Bronchial epithelial cell (primary cell): ENCODE measurements around the gene LRRTM2. TPM values are rescaled to one million over a fixed set of nuclear protein-coding genes. Genes with fewer than 3 reads are reported as not detected.

ENCODE experiments used
- DNase-seq: peaks from one replicate; pipeline ENCODE4 v3.0.0-alpha.2; 2010; ENCODE audit warnings: low read depth
- FAIRE-seq: peaks from 2 replicates; lab custom pipeline; 2011; peaks lifted over from hg19 to GRCh38; lab: Jason Lieb, UNC
- H3K27me3 ChIP-seq: 2 replicates; pipeline ENCODE4 v1.5.1; 2011; ENCODE audit warnings: low read length; ENCODE audit not compliant: control insufficient read depth, insufficient read depth
- H3K36me3 ChIP-seq: 2 replicates; pipeline ENCODE4 v1.5.1; 2011; ENCODE audit warnings: low read length; ENCODE audit not compliant: control insufficient read depth, insufficient read depth
- H3K4me3 ChIP-seq: 2 replicates; pipeline ENCODE4 v1.5.1; 2011; ENCODE audit warnings: mild to moderate bottlenecking, low read depth, low read length, control low read depth
- total RNA-seq: library from RNA; depleted of rRNA; stranded (reverse); fragments of >200 nt; gene quantifications from 2 replicates; pipeline ENCODE4 v1.2.1, GENCODE V29; 2014
- TF ChIP-seq, protein P1 (sequence below): IDR thresholded peaks from 2 replicates; pipeline ENCODE4 v1.5.1; 2011; ENCODE audit warnings: mild to moderate bottlenecking, moderate library complexity, low read length, control low read depth, inconsistent platforms; ENCODE audit not compliant: insufficient read depth, severe bottlenecking

Gene LRRTM2
- total RNA-seq, 1 donor from 2014 or later: not detected

DNA sequence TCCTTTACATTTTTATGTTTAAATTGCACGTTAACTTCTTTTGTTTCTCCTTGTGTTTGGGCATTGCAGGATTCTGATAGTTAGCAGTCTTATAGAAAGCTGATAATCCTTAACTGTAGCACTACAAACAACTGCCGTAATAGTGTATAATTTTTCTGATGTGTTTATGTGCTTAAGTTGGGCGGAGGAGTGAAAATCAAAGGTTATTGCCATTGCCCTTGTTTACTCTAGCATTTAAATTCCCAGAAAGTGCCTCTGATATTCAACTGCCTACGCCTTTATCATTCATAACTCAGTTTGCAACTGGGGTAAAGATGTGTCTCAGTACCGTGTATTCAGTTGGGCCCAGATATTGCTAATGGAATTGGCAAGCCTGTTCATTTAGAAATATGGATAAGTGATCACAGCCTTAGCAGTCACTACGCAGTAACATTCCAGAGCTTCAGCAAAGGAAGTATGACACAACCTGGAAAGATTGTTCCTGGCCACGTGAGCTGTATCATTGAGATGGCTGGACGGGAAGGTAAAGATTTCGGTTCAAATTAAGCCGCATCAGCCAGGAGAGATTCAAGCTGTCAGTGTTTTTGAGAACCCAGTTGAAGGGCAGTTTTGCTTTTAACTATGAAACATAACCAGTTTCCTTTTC lies 28.1 kb upstream of the LRRTM2 start:
- DNase-seq: peak; percentile 55
- H3K27me3 ChIP-seq: no peaks in the 10 kb centered on the region
- H3K36me3 ChIP-seq: peaks cover 12% of the 10 kb centered on the region
- no peak for FAIRE-seq
- no peak overlapping the region for H3K4me3 ChIP-seq
- TF ChIP-seq, protein P1, sequence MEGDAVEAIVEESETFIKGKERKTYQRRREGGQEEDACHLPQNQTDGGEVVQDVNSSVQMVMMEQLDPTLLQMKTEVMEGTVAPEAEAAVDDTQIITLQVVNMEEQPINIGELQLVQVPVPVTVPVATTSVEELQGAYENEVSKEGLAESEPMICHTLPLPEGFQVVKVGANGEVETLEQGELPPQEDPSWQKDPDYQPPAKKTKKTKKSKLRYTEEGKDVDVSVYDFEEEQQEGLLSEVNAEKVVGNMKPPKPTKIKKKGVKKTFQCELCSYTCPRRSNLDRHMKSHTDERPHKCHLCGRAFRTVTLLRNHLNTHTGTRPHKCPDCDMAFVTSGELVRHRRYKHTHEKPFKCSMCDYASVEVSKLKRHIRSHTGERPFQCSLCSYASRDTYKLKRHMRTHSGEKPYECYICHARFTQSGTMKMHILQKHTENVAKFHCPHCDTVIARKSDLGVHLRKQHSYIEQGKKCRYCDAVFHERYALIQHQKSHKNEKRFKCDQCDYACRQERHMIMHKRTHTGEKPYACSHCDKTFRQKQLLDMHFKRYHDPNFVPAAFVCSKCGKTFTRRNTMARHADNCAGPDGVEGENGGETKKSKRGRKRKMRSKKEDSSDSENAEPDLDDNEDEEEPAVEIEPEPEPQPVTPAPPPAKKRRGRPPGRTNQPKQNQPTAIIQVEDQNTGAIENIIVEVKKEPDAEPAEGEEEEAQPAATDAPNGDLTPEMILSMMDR: no peak

- Histone ChIP-seq H3K4me3 (no peak overlapping the region), H3K36me3 (peaks cover 14% of the 10 kb centered on the region), H3K27me3 (no peaks in the 10 kb centered on the region)
- TF ChIP-seq, protein P1: no peak
- FAIRE-seq (no peak), DNase-seq (no peak)
Observed at GRCh38 chr5:138901716-138902115, 26.6 kb upstream of the LRRTM2 start.

DNA sequence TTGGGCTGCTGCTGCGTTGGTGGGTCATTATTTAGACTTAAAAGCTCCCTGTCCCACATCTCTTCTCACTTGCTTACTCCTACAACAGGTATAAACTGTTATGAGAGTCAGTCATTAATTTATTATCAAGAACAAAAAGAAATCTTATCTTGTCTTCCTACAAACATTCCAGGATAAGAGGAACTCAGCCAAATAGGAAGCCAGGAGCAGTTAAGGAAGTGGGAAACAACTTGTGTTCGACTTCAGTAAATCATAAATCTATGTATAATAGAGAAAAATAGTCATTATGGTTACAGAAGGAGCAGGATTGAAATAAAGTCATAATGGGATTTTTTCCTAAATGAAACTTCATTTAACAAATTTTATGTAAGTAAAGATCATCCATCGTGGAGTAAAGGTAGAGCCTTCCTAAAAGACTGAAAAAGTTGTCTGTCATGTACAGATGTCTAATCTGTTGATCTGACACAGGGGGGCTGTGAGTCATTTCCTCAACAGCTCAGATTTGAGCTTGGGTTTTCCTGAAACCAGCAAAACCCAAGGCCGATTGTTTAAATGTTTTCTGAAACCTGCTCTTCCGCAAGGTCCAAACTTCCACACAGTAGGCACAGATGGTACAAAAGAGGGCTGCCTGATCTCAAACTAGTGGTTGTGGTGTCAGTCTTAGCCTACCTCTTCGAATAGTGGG lies 25.3 kb upstream of the LRRTM2 start:
- FAIRE-seq (no peak), DNase-seq (peak; percentile 62)
- Histone ChIP-seq H3K36me3 (peaks cover 11% of the 10 kb centered on the region), H3K27me3 (no peaks in the 10 kb centered on the region), H3K4me3 (no peak overlapping the region)
- TF ChIP-seq, protein P1: no peak

DNA sequence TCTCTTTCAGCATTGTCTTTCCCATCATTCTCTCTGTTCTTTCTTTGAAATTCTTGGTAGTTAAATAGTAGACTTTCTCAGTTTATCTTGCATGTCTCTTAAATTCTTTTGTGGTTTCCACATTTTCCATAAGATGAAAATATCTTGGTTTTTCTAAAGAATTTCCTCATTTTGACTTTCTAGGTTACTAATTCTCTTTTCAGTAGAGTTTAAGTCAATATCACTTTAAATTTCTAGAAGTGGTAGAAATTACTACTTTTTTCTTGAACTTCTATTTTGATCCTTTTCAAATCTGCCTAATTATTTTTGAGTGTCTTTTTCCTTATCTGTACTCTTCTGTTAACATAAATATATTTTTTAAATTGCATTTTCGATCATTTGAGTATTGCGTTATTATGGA lies 23.6 kb upstream of the LRRTM2 start:
- FAIRE-seq: no peak
- Histone ChIP-seq H3K27me3 (no peaks in the 10 kb centered on the region), H3K36me3 (peaks cover 5% of the 10 kb centered on the region), H3K4me3 (no peak overlapping the region)
- DNase-seq: no peak
- TF ChIP-seq, protein P1: no peak

DNA sequence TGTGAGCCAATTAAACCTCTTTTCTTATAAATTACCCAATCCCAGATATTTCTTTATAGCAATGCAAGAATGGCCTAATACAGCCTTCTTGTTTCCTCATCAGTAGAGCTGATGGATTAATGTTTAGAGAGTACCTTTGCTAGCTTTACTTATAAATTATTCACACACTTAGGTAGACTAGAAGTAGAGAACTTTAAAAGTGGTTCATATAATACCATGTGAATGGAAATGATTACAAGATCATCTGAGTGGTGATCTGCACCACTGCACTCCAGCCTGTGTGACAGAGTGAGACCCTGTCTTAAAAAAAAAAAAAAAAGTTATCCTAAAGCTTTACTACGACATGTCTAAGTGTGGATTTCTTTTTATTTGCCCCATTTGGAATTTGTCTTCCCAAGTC lies 23.2 kb upstream of the LRRTM2 start:
- FAIRE-seq (no peak), DNase-seq (no peak)
- peaks cover 4% of the 10 kb centered on the region for H3K36me3 ChIP-seq
- TF ChIP-seq, protein P1: no peak
- no peak overlapping the region for H3K4me3 ChIP-seq
- no peaks in the 10 kb centered on the region for H3K27me3 ChIP-seq
